GM18951 (cell line): ENCODE data around the gene PIK3AP1.
"Not testable (repeated sequence)": the region's sequence is repeated elsewhere in the genome, so short reads cannot be mapped to it uniquely, and the experiment has no call there.

ENCODE experiments used
- POLR2A ChIP-seq: IDR thresholded peaks from 4 replicates; pipeline ENCODE4 v1.6.1; 2011; ENCODE audit warnings: mild to moderate bottlenecking; ENCODE audit not compliant: insufficient read length, insufficient read depth; ENCODE audit errors: extremely low read depth
- in situ Hi-C: fragments of 300-500 bp; cut with MboI; formaldehyde crosslinking; loops from one replicate; pipeline ENCODE4 v1.12.0; 2022; ENCODE audit warnings: low sequenced_read_pairs, mixed read lengths, inconsistent platforms; ENCODE audit not compliant: unreplicated experiment

Gene PIK3AP1

DNA sequence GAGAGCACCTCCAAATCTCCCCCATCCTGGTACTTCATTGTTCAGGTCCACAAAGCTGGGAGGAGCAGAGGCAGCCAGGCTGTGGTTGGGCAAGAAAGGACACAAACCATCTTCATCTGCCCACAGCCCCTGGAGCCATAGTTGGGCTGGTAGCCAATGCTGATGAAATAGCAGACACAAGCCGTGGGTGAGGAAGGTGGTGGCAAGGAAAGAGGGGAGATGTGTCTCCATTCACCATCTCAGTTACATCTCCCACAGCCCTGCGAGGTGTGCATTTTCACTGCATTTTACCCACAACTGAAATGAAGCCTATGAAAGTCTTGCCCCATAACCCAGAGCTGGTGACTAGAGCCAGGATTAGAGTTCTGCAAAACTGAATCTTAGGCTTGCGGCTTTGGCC lies 35.0 kb downstream of the PIK3AP1 start:
- TF ChIP-seq POLR2A: no peak
- in situ Hi-C loops: no loop called here

DNA sequence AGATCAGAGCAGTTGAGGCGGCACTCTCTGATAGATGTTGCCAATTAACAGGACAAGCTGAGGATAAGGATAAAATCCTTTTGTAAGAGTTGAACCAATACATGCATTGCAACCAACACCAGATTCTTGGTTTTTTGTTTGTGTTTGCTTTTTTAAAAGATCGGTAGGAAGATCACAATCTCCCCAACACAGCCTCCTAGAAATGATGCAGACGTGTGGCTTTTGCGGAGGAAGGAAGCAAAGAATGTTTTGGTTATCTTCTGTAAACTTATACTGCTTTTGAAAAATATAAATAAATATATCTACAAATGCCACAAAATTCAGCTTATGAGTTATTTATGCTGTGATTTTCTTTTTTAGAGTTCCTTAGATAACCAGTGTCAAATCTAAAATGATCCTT lies 35.5 kb downstream of the PIK3AP1 start:
- TF ChIP-seq POLR2A: no peak
- in situ Hi-C loops: no loop called here

DNA sequence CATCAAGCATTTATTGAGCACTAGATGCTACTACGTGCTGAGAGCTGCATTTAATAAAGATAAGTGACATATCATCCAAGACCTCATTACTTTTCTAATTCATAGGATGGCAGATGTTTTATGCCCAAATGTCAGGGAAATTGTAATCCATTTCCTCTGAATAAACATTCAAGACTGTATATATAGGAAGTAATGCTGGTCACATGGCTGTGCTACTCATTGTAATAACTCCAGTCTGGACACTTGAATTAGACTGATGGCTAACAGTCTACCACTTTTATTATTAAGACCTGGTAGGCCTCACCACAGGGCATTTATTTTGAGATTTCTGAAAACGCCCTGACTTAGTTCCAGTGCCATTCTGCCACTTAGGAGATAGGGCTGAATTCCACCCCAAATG lies 36.6 kb downstream of the PIK3AP1 start:
- TF ChIP-seq POLR2A: no peak
- in situ Hi-C loops: no loop called here

DNA sequence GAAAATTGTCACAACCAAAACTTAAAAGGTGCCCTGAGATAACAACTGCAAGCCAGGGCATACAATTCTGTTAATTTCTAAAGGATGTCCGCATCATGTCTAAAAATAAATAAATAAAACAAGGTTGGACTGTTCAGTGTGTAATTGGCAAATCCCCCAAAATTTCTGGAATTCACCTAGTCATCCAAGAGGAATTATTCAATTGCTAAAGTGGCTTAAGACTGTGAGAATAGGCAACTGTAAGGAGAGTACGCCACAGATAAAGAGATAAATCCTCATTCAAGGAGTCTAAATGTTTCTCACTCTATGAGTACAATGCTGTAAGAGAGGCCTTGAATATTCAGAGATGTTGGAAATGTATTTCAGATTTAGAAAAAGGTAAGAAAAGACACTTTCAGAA lies 37.2 kb downstream of the PIK3AP1 start:
- in situ Hi-C loops: no loop called here
- no peak for TF ChIP-seq POLR2A

DNA sequence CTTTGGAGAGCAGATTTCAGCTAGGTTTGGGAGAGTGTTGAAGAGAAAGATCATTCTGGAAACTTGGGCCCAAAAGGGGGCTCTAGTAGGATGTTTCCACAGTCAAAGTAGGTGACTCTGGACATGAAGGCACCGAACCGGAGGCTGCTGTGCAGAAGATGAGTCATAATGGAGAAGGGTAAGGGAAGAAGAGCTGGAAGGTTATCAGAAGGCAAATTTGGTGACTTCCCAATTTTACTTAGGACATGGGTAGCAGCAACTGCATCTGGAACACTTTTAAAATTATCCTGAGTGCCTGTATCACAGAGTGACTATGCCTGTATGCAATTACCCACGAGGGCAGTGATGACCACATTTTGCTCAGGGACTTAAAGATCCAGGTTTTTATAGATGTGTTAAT lies 38.8 kb downstream of the PIK3AP1 start:
- in situ Hi-C loops: no loop called here
- TF ChIP-seq POLR2A: no peak

DNA sequence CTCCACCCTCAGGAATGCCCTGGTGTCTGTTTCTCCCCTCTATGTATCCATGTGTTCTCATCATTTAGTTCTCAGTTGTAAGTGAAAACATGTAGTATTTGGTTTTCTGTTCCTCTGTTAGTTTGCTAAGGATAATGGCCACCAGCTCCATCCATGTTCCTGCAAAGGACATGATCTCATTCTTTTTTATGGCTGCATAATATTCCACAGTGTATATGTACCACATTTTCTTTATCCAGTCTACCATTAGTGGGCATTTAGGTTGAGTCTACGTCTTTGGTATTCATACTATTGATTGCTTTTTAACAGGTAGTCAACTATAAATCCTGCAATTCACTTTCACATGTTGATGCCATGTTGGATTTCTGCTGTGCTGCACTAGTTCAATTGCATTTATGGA lies 39.9 kb downstream of the PIK3AP1 start:
- in situ Hi-C loops: not testable (repeated sequence)

DNA sequence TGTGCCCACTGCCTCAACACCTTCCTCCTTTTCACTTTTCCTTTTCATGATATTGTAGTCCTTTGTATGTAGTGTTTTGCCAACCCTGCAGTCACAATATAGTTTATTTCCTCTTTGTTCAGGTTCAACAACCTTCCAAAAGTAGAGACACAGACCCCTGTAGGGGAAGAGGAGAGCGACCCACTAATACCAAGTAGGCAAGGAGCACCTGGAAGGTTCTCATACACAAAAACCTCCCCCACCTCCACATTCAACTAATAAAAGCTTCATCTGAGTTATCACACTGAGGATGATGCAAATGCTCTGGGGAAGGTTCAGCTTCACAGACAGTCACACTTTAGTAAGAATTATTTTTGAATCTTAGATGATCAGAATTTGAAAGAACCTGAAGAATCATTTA lies 41.6 kb downstream of the PIK3AP1 start:
- in situ Hi-C loops: no loop called here
- TF ChIP-seq POLR2A: no peak

DNA sequence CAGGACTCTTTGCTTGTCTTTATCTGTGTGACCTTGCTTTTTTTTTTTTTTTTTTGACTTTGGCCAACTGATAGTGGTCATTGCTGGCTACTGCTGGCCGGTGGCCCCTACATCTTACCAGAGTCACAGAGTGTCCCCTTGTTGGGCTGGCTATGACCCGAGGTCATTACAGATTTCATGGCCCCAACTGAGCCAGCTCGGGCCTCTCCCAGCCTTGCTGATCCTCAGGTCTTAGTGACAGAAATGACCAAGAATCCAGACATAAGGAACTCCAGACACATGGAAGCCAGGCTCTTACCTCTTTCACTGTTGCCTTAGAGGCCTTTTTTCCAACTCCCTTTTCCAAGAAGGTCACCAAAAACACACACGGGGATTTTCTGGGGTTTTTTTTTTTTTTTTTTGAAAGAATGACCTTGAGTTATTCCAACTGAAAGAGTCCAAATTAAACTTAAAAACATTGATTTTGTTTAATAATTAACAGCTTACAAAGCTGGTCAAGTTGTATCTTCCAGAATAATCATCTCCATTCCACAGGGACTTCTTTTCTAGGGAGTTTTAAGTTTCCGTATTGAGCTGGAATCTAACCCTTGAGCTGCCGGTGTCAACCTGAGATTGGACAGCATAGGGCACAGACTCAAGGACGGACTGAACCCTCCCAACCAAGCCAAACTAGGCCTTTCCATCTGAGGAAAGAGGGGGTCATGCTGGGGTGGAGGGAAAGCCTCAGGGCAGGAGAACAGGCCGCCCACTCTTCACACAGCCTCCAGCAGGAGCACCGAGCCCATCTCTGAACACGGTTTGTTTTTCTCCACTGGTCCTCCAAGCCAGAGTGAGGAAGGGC lies 43.8 kb downstream of the PIK3AP1 start:
- no peak for TF ChIP-seq POLR2A
- in situ Hi-C loops: no loop called here

DNA sequence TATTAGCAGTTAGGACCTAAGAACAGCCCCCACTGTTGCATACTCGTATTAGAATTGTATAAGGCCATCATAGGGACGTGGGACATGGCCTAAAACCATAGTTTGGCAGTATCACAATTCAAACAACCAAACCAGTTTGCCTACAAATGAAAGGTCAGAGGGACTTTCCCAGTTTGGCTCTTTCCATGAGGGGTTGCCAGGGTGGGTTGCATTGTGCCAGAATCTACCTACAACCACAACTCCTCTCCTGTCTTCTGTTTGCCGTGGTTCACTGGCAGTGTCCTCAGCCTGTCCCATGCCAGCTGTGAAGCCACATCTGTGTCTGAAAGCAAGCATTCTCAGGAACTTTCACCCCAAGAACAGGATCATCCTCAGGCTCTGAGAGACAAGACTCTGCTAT lies 44.5 kb downstream of the PIK3AP1 start:
- in situ Hi-C loops: no loop called here
- no peak for TF ChIP-seq POLR2A

DNA sequence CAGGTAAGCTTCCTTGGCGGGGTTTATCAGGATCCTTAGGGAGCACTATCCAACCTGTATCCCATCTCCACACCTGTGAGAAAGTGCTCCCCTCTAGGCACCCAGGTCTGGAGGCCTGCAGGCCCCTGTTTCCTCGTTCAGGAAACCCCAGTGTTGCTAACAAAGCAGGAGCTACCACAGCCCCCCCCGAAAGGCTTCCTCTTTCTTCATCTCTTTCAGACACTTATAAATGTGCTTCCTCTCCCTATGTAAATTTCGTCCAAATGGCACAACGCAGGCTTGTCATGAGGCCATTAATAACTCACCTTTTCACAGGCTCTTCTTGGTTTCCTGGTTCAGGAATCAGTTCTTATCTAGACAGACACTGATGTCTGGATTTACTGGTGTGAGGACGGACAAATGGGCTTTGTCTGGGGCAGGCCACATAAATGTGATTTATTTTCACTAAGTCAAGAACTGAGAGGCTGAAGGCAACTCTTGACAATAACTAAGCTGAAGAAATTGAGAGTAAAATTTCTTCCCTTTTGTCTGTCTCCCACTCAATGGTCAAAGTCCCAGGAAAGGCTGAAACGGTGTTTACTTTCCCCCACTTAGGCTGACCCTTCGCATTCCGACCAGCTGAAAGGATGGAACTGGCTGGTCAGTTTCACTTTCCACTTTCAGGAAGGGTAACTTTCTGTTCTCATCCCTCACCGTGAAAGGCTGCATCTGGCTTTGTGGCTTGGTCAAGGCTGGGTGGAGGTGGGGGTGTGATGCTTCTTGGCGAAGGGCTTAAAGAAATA lies 46.8 kb downstream of the PIK3AP1 start:
- in situ Hi-C loops: no loop called here
- no peak for TF ChIP-seq POLR2A

DNA sequence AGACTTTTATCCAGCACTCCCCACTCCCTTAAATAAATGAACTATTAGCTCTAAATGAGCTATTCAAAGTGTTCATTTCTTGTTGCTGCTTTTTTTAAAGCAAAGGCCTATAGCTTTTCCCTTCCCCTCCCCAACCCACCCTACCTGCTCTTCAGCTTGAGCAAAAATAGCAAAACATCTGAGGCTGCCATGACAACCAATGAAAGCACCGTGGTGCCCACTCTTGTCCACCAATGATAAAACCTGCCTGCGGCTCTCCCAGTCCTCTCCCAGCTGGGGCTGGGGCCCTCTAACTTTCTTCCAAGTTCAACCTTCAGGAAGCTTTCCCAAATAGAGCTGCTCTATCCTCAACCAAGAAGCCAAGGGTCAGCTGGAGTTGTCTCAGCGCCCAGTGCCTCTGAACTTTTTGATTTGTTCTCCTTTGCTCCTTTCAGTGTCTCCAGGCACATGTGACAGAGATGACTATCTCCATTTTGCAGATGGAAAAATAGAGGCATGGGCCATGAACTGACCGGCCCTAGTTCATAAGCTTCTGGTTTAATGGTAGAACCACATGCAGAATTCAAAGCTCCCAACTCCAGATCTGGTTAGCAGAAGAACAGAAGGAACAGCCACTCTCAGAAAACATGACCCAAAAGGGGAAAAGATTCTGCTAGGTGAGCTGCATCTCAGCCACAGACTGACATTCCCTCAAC lies 47.7 kb downstream of the PIK3AP1 start:
- TF ChIP-seq POLR2A: no peak
- in situ Hi-C loops: no loop called here

DNA sequence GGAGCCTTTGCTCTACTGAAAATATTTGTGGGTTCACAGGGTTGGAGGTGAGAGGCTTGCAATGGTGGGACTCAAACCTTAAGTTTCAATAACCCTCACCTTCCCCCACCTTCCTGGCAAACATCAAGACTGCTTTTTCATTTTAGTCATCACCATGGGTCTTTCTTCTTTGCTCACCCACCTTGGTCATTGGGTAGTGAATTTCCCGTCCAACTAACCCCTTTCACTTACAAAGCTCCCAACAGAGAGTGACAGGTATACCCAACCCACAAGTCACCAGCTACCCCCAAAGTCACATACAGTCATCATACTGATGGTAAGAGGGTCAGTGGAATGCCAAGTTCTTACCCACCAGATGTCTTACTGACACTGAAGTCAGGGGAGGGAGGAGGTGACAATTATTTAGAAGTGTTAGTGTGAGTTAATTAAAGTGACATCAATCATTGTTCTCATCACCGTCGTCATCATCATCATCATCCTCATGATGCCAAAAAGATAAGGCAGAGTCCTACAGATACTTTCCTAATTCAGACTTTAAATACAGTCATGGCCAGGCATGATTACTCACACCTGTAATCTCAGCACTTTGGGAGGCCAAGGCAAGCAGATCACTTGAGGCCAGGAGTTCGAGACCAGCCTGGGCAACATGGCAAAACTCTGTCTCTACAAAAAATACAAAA lies 49.0 kb downstream of the PIK3AP1 start:
- in situ Hi-C loops: no loop called here
- TF ChIP-seq POLR2A: no peak

DNA sequence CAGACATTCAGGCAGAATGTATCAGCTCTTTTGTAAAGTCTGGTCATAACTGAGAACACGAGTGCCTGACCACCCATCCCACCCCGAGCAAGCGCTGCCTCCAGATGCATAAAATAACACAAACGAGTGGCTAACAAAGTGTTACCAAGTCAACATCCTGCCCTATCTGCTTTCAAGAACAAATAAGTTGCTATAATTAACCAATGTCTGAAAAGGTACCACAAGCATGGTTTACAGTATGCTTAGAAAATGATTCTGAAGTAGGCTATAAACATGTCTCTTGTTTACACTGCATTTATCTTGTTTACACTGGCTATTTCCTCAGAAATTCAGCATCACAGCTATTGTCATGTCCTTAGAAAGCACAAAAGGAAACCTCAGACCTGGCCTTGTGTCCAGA lies 49.5 kb downstream of the PIK3AP1 start:
- TF ChIP-seq POLR2A: no peak

More for the DNA sequence above, 49.5 kb downstream of the PIK3AP1 start:
- in situ Hi-C loops: no loop called here
